Measurements from ENCODE around the gene ZNF439.
"Not testable (repeated sequence)": the region's sequence is repeated elsewhere in the genome, so short reads cannot be mapped to it uniquely, and the experiment has no call there.

The ZNF439 gene

DNA sequence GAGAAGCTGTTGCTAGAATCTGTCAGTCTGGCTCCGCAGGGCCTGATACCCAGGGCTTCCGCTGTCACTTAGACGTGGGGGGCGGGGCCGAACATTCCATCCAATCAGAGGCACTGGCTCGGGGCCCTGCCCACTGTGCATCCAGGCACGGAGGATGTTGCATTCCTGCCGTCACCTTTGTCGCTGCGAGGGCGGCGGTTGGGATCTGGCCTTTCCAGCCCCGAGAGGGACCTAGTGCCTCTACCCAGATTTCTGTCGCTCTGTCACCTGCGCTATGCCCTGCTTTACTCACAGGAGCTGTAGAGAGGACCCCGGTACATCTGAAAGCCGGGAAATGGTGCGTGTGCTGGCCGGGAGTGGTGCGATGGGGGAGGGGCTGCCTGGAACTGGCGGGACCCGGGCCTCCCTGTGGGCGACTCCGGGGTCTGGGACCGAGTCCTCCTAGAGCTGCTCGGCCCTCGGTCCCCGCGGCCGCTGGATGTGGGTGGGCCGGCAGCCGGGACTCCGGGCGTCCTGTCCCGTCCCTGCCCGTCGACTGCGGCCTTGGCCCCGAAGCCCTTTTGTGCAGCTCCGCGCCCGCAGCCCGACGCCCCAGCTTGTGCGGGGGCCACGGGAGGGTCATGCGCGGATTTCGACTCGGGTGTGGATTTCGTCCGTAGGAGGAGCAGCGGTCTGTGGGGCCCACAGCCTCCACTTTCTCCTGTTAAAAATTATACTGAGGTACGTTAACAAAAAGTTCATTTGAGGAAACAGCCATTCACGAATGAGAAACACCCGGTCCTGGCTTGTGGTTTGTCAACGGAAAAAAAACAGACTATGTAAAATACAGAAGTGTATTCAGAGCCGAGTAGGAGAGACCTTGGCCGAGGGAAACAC lies at the start of gene ZNF439:
TSS of gene ZNF439 (plus strand) at position 133 of the 876 bp plus-strand sequence. CDS start at position 275, 142 bp downstream.
- H3K9me3 ChIP-seq: 0 out of 2 replicates have a peak, but pooled peaks cover 6% of the 10 kb centered on the region
- H3K4me1 ChIP-seq: no peaks in the 10 kb centered on the region
- no peaks in the 10 kb centered on the region for H3K36me3 ChIP-seq (replicated peaks)
- H3K4me3 ChIP-seq: no peak within 1 kb of the TSS
- DNase-seq (ENCODE audit: low spot score in 2 of 2): no peak
- H3K27me3 ChIP-seq (ENCODE audit: low read depth): no peaks in the 10 kb centered on the region
- in situ Hi-C loops (cut with MboI; ENCODE audit: low sequenced_read_pairs): no loop called here

DNA sequence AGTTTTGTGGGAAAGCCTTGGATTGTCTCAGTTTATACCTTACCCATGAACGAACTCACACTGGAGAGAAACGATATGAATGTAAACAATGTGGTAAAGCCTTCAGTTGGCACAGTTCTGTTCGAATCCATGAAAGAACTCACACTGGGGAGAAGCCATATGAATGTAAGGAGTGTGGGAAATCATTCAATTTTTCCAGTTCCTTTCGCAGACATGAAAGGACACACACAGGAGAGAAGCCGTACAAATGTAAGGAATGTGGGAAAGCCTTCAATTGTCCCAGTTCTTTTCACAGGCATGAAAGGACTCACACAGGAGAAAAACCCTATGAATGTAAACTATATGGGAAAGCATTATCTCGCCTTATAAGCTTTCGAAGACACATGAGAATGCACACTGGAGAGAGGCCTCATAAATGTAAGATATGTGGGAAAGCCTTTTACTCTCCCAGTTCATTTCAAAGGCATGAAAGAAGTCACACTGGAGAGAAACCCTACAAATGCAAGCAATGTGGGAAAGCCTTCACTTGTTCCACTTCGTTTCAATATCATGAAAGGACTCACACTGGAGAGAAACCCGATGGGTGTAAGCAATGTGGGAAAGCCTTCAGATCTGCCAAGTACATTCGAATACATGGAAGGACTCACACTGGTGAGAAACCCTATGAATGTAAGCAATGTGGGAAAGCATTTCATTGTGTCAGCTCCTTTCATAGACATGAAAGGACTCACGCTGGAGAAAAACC lies 42.0 kb upstream of the ZNF439 start:
- Histone ChIP-seq H3K4me3 (no peak overlapping the region), H3K4me1 (no peaks in the 10 kb centered on the region), H3K9me3 (peaks cover 18% of the 10 kb centered on the region), H3K27me3 (ENCODE audit: low read depth) (no peaks in the 10 kb centered on the region), H3K36me3 (replicated peaks) (no peaks in the 10 kb centered on the region)
- in situ Hi-C loops (cut with MboI; ENCODE audit: low sequenced_read_pairs): no loop called here
- no peak for DNase-seq (ENCODE audit: low spot score in 2 of 2)

- Histone ChIP-seq H3K4me1 (no peaks in the 10 kb centered on the region), H3K9me3 (peaks cover 18% of the 10 kb centered on the region), H3K27me3 (ENCODE audit: low read depth) (no peaks in the 10 kb centered on the region), H3K36me3 (replicated peaks) (no peaks in the 10 kb centered on the region), H3K4me3 (no peak overlapping the region)
- in situ Hi-C loops (cut with MboI; ENCODE audit: low sequenced_read_pairs): no loop called here
- DNase-seq (ENCODE audit: low spot score in 2 of 2): no peak
Measured at GRCh38 chr19:11807099-11807380, 41.5 kb upstream of the ZNF439 start.

DNA sequence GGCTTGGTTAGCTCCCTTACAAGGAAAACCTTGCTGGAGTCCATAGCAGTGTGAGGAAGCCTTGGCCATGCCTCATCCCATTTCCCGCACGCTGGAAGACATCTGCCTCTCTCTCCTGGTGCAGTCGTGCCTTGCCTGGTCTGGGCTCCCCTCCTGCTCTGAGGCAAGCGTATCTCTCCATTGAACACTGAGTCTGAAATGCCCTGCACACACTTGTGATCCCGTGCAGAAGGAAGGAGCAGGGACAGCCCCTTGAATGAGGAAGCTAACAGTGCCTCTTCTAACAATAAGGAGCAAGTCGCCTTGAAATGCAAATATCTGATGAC lies 34.9 kb upstream of the ZNF439 start:
- DNase-seq (ENCODE audit: low spot score in 2 of 2): no peak
- H3K4me3 ChIP-seq: peak overlapping the region; percentile 52
- H3K4me1 ChIP-seq: no peaks in the 10 kb centered on the region
- no peaks in the 10 kb centered on the region for H3K36me3 ChIP-seq (replicated peaks)
- H3K27me3 ChIP-seq (ENCODE audit: low read depth): no peaks in the 10 kb centered on the region
- peaks cover 4% of the 10 kb centered on the region; the same call in 1 of the 2 replicates for H3K9me3 ChIP-seq
- in situ Hi-C loops (cut with MboI; ENCODE audit: low sequenced_read_pairs): no loop called here

GRCh38 chr19:11814029-11814699 lies 34.4 kb upstream of the ZNF439 start, which contains the start of gene ZNF440:
ZNF440 (plus strand) TSS chr19:11814273; CDS start chr19:11814448, 175 bp downstream.
- H3K9me3 ChIP-seq: peaks cover 4% of the 10 kb centered on the region; the same call in 1 of the 2 replicates
- H3K27me3 ChIP-seq (ENCODE audit: low read depth): no peaks in the 10 kb centered on the region
- no peaks in the 10 kb centered on the region for H3K36me3 ChIP-seq (replicated peaks)
- no peaks in the 10 kb centered on the region for H3K4me1 ChIP-seq
- in situ Hi-C loops (cut with MboI; ENCODE audit: low sequenced_read_pairs): no loop called here
- peak; percentile 78 to 93 for DNase-seq (ENCODE audit: low spot score in 2 of 2)
- peak within 1 kb of the TSS; percentile 52 for H3K4me3 ChIP-seq

- DNase-seq (ENCODE audit: low spot score in 2 of 2): no peak
- Histone ChIP-seq H3K27me3 (ENCODE audit: low read depth) (no peaks in the 10 kb centered on the region), H3K4me1 (no peaks in the 10 kb centered on the region), H3K36me3 (replicated peaks) (no peaks in the 10 kb centered on the region), H3K4me3 (peak overlapping the region; percentile 52), H3K9me3 (peaks cover 4% of the 10 kb centered on the region; the same call in 1 of the 2 replicates)
- in situ Hi-C loops (cut with MboI; ENCODE audit: low sequenced_read_pairs): no loop called here
Measured at GRCh38 chr19:11814700-11815035, 33.9 kb upstream of the ZNF439 start.

DNA sequence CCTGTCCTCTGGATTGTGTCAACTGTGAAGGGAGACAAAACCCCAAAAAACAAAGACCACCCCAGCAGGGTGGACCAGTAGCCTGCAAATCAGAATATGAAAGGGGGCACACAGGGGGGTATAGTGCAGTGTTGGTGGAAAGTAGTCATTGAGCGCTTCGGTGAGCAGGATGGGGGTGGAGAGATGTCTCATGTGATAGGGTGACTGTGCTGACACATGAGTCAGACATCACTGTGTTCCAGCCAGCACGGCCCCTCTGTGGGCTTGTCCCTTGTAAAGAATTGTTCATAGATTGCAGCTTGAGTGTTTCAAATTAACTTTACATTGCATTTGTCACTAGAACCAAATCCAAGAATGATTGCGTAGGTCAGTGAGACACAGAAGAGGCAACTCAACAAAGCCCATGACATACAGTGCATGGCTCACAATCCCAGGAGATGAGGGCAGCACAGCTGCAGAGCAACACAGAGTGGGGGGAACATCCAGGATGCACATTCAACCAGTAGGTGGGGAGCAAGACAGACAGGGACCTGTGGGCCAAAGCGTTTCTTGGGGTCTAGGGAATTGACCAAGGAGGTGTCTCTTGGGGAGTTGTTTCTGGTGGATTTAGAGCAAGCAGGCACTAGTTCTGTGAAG lies 26.9 kb upstream of the ZNF439 start:
- no peaks in the 10 kb centered on the region for H3K36me3 ChIP-seq (replicated peaks)
- H3K4me1 ChIP-seq: no peaks in the 10 kb centered on the region
- no peak overlapping the region for H3K4me3 ChIP-seq
- no peaks in the 10 kb centered on the region for H3K9me3 ChIP-seq
- H3K27me3 ChIP-seq (ENCODE audit: low read depth): no peaks in the 10 kb centered on the region
- in situ Hi-C loops (cut with MboI; ENCODE audit: low sequenced_read_pairs): no loop called here
- no peak for DNase-seq (ENCODE audit: low spot score in 2 of 2)

GRCh38 chr19:11828957-11829876 lies 19.3 kb upstream of the ZNF439 start:
- H3K4me3 ChIP-seq; in situ Hi-C loops (cut with MboI; ENCODE audit: low sequenced_read_pairs); H3K27me3 ChIP-seq (ENCODE audit: low read depth); H3K4me1 ChIP-seq; DNase-seq (ENCODE audit: low spot score in 2 of 2): not testable (repeated sequence)
- H3K9me3 ChIP-seq: peaks cover 12% of the 10 kb centered on the region
- H3K36me3 ChIP-seq (replicated peaks): peaks cover 15% of the 10 kb centered on the region

- Histone ChIP-seq H3K36me3 (replicated peaks) (peaks cover 15% of the 10 kb centered on the region), H3K27me3 (ENCODE audit: low read depth) (no peaks in the 10 kb centered on the region), H3K4me1 (no peaks in the 10 kb centered on the region), H3K4me3 (no peak overlapping the region), H3K9me3 (peaks cover 16% of the 10 kb centered on the region)
- no peak for DNase-seq (ENCODE audit: low spot score in 2 of 2)
- in situ Hi-C loops (cut with MboI; ENCODE audit: low sequenced_read_pairs): no loop called here
Measured at GRCh38 chr19:11832253-11832912, 16.1 kb upstream of the ZNF439 start.

DNA sequence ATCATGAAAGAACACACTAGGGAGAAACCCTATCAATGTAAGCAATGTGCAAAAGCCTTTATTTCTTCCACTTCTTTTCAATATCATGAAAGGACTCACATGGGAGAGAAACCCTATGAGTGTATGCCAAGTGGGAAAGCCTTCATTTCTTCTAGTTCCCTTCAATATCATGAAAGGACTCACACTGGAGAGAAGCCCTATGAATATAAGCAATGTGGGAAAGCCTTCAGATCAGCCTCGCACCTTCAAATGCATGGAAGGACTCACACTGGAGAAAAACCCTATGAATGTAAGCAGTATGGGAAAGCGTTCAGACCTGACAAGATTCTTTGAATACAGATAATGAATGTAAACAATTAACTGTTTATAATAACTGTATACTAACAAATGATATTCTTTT lies 15.0 kb upstream of the ZNF439 start:
- DNase-seq (ENCODE audit: low spot score in 2 of 2): no peak
- peaks cover 15% of the 10 kb centered on the region for H3K36me3 ChIP-seq (replicated peaks)
- H3K4me1 ChIP-seq: no peaks in the 10 kb centered on the region
- no peaks in the 10 kb centered on the region for H3K27me3 ChIP-seq (ENCODE audit: low read depth)
- no peak overlapping the region for H3K4me3 ChIP-seq
- in situ Hi-C loops (cut with MboI; ENCODE audit: low sequenced_read_pairs): no loop called here
- peaks cover 16% of the 10 kb centered on the region for H3K9me3 ChIP-seq

DNA sequence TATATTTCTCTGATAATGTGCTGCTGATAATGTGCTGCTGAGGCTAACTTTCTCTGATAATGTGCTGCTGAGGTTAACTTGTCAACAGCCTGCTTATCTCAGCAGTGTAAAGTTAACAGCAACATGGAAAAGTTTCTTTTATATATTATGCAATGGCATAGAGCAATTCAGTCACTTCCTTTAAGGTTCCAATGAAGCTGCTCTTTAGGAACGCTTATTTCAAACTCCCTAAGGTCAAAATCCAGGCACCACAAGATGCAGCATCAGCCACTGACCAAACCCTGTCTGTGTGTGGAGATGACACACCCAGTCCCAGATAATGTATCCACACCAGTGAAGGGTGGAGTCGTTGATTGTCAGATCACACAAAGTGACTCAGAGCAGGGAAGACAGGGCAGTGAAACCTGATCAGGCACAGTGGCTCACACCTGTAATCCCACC lies 12.9 kb upstream of the ZNF439 start:
- peaks cover 15% of the 10 kb centered on the region for H3K36me3 ChIP-seq (replicated peaks)
- H3K27me3 ChIP-seq (ENCODE audit: low read depth); in situ Hi-C loops (cut with MboI; ENCODE audit: low sequenced_read_pairs); H3K4me3 ChIP-seq; DNase-seq (ENCODE audit: low spot score in 2 of 2); H3K4me1 ChIP-seq: not testable (repeated sequence)
- H3K9me3 ChIP-seq: peaks cover 13% of the 10 kb centered on the region

- Histone ChIP-seq H3K27me3 (ENCODE audit: low read depth) (no peaks in the 10 kb centered on the region), H3K36me3 (replicated peaks) (no peaks in the 10 kb centered on the region), H3K9me3 (no peaks in the 10 kb centered on the region), H3K4me1 (no peaks in the 10 kb centered on the region), H3K4me3 (no peak overlapping the region)
- in situ Hi-C loops (cut with MboI; ENCODE audit: low sequenced_read_pairs): no loop called here
- no peak for DNase-seq (ENCODE audit: low spot score in 2 of 2)
Measured at GRCh38 chr19:11843722-11844121, 4.8 kb upstream of the ZNF439 start.
